AG04450 (cell line): ENCODE measurements around the gene EWSR1. TPM values are rescaled to one million over a fixed set of nuclear protein-coding genes. Genes with fewer than 3 reads are reported as not detected.

Source experiments
- CTCF ChIA-PET: fragments of 300-600, 350-600 bp; formaldehyde crosslinking; extraction: SDS; loops from one replicate; lab custom pipeline; 2022; ENCODE audit warnings: antibody characterized with exemption, inconsistent platforms; lab: Charles Lee
- POLR2A ChIA-PET: fragments of 350-600 bp; formaldehyde crosslinking; extraction: SDS; loops from one replicate; lab custom pipeline; 2021; ENCODE audit warnings: antibody characterized with exemption, inconsistent platforms; lab: Yijun Ruan, JAX
- DNase-seq: peaks from one replicate; pipeline ENCODE4 v3.0.0-alpha.2; 2011; ENCODE audit warnings: low read depth, low spot score
- H3K27ac ChIP-seq: one replicate; pipeline ENCODE4 v1.5.1; 2012; ENCODE audit warnings: low read depth, low read length, control low read depth
- H3K27me3 ChIP-seq: one replicate; pipeline ENCODE4 v1.6.0; 2012; ENCODE audit warnings: low read length; ENCODE audit not compliant: control insufficient read depth, insufficient read depth
- H3K4me3 ChIP-seq: 2 replicates; pipeline ENCODE4 v1.5.1; 2011; ENCODE audit warnings: mild to moderate bottlenecking, low read depth, low read length, control low read depth
- H3K9me3 ChIP-seq: 2 replicates; pipeline ENCODE4 v1.5.1; 2012; ENCODE audit warnings: low read length; ENCODE audit not compliant: control insufficient read depth, insufficient read depth
- CTCF ChIP-seq: IDR thresholded peaks from 2 replicates; pipeline ENCODE4 v1.5.1; 2011; ENCODE audit warnings: low read depth, low read length, control low read depth, inconsistent platforms
- polyA plus RNA-seq: library from polyadenylated mRNA; depleted of rRNA; stranded (reverse); fragments of >200 nt; gene quantifications from 2 replicates; pipeline ENCODE4 v1.2.3, GENCODE V29; 2011

EWSR1 gene
- polyA plus RNA-seq, 1 experiment, result 146 TPM

- ChIA-PET POLR2A (no interaction called here), CTCF (no interaction called here)
- Histone ChIP-seq H3K9me3 (no peaks in the 10 kb centered on the region), H3K4me3 (no peak overlapping the region), H3K27me3 (no peaks in the 10 kb centered on the region), H3K27ac (no peak overlapping the region)
- no peak for TF ChIP-seq CTCF
- no peak for DNase-seq
These were observed 32.9 kb downstream of the EWSR1 start for GRCh38 chr22:29300807-29301601.

- CTCF ChIA-PET, result no interaction called here
- TF ChIP-seq CTCF, result no peak
These were observed 33.8 kb downstream of the EWSR1 start for GRCh38 chr22:29301716-29302401.

GRCh38 chr22:29302402-29302680 lies 34.3 kb downstream of the EWSR1 start:
- Histone ChIP-seq H3K9me3 (no peaks in the 10 kb centered on the region; the same call in 1 of the 2 replicates), H3K4me3 (no peak overlapping the region), H3K27me3 (no peaks in the 10 kb centered on the region), H3K27ac (no peak overlapping the region)
- no peak for DNase-seq
- TF ChIP-seq CTCF, result no peak
- POLR2A ChIA-PET, result no interaction called here
- CTCF ChIA-PET, result no interaction called here

More at GRCh38 chr22:29301716-29302401, 33.8 kb downstream of the EWSR1 start:
- no peak for DNase-seq
- Histone ChIP-seq H3K4me3 (no peak overlapping the region), H3K27ac (no peak overlapping the region), H3K27me3 (no peaks in the 10 kb centered on the region), H3K9me3 (no peaks in the 10 kb centered on the region; the same call in 1 of the 2 replicates)
- POLR2A ChIA-PET, result no interaction called here

- ChIA-PET CTCF (no interaction called here), POLR2A (no interaction called here)
- Histone ChIP-seq H3K27ac (no peak overlapping the region), H3K27me3 (no peaks in the 10 kb centered on the region), H3K4me3 (no peak overlapping the region), H3K9me3 (no peaks in the 10 kb centered on the region; the same call in 1 of the 2 replicates)
- DNase-seq, result no peak
- no peak for TF ChIP-seq CTCF
These were observed 34.8 kb downstream of the EWSR1 start for GRCh38 chr22:29302681-29303465.
